Activated B cell treated with CpG ODN at 0.5 μM for 24 hours (primary cell): ENCODE results near the gene CDC42EP4. TPM values are rescaled to one million over a fixed set of nuclear protein-coding genes. Genes with fewer than 3 reads are reported as not detected.

ENCODE experiments used
- ATAC-seq: fragments of 200-7000 bp; cut with Tn5 transposase; one replicate; pipeline ENCODE4 v1.10.0; 2021; ENCODE audit warnings: low read depth, mild to moderate bottlenecking, moderate library complexity
- CTCF ChIA-PET: fragments of 350-600 bp; sonication (Branson Sonifier 250); formaldehyde crosslinking; loops from one replicate; lab custom pipeline; 2021; ENCODE audit warnings: antibody characterized with exemption; lab: Charles Lee
- POLR2A ChIA-PET: fragments of 350-600 bp; sonication (Branson Sonifier 250); formaldehyde crosslinking; loops from one replicate; lab custom pipeline; 2021; ENCODE audit warnings: antibody characterized with exemption; lab: Charles Lee
- DNase-seq: peaks from one replicate; pipeline ENCODE4 v3.0.0; 2022
- H3K27ac Mint-ChIP-seq: one replicate; pipeline ENCODE4 v1.8.0; 2020; ENCODE audit warnings: mixed read lengths
- H3K27me3 Mint-ChIP-seq: one replicate; pipeline ENCODE4 v1.8.0; 2021; ENCODE audit warnings: mixed read lengths
- H3K36me3 Mint-ChIP-seq: one replicate; pipeline ENCODE4 v1.8.0; 2021; ENCODE audit warnings: low read depth, mixed read lengths
- H3K4me1 Mint-ChIP-seq: one replicate; pipeline ENCODE4 v1.8.0; 2021; ENCODE audit warnings: mixed read lengths
- H3K4me3 Mint-ChIP-seq: one replicate; pipeline ENCODE4 v1.8.0; 2020; ENCODE audit warnings: mild to moderate bottlenecking, mixed read lengths
- H3K9me3 Mint-ChIP-seq: one replicate; pipeline ENCODE4 v1.8.0; 2020; ENCODE audit warnings: mixed read lengths
- intact Hi-C: fragments of 100-400 bp; cut with micrococcal nuclease; formaldehyde crosslinking; loops from one replicate; pipeline ENCODE4 v1.15.1; 2024
- total RNA-seq: library from RNA; stranded (reverse); gene quantifications from 2 replicates; pipeline ENCODE4 v1.2.3, GENCODE V29; 2022
- TF ChIP-seq, protein P1 (sequence below): fragments of 200-600 bp; IDR thresholded peaks from one replicate; pipeline ENCODE4 v1.8.0; 2022; ENCODE audit warnings: antibody characterized with exemption, mild to moderate bottlenecking

Gene CDC42EP4
- total RNA-seq, 1 donor from 2014 or later: 0.95 TPM

DNA sequence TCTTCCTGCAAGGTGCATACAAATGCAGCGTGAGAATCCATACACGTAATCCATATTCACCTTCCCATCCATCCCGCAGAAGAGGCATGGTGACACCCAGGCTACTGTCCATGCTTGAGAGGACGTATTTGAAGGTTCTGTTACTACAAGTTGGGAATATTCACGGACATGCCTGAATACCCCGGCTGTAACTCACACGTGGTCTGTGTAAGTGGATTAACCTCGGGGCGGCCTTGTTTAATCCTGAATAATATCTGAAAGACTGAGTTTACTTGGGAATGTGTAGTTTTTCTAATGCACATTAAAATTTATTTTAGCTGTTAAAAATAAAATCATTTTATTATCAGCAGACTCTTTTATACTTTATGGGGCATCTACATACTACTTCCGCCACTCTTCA is 63.3 kb downstream of the CDC42EP4 start:
- POLR2A ChIA-PET: no interaction called here
- H3K4me3 Mint-ChIP-seq: no peak overlapping the region
- peaks cover 33% of the 10 kb centered on the region for H3K36me3 Mint-ChIP-seq
- intact Hi-C loops: no loop called here
- H3K4me1 Mint-ChIP-seq: no peaks in the 10 kb centered on the region
- H3K27ac Mint-ChIP-seq: no peak overlapping the region
- DNase-seq (no peak), ATAC-seq (no peak)
- no peaks in the 10 kb centered on the region for H3K27me3 Mint-ChIP-seq
- TF ChIP-seq, protein P1, sequence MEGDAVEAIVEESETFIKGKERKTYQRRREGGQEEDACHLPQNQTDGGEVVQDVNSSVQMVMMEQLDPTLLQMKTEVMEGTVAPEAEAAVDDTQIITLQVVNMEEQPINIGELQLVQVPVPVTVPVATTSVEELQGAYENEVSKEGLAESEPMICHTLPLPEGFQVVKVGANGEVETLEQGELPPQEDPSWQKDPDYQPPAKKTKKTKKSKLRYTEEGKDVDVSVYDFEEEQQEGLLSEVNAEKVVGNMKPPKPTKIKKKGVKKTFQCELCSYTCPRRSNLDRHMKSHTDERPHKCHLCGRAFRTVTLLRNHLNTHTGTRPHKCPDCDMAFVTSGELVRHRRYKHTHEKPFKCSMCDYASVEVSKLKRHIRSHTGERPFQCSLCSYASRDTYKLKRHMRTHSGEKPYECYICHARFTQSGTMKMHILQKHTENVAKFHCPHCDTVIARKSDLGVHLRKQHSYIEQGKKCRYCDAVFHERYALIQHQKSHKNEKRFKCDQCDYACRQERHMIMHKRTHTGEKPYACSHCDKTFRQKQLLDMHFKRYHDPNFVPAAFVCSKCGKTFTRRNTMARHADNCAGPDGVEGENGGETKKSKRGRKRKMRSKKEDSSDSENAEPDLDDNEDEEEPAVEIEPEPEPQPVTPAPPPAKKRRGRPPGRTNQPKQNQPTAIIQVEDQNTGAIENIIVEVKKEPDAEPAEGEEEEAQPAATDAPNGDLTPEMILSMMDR: no peak
- CTCF ChIA-PET: no interaction called here
- no peaks in the 10 kb centered on the region for H3K9me3 Mint-ChIP-seq

DNA sequence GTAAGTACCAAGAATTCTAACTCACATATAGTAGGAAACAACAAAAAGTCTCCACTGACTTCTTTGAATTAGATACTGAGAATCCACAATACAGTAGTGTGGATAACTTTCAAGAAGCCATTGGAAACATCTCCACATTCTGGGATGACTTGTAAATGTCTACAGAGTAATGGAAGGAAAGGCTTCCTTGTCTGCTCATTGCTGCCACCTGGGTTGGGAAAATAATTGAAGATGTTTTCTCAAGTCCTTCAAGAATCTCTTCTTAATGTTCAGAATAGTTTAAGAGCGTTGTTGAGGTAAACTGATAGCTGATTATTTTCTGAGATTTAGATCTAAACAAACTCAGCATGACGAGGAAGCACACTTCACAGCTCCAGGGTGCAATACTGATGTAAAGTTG is 64.1 kb downstream of the CDC42EP4 start:
- ATAC-seq: no peak
- ChIA-PET POLR2A (no interaction called here), CTCF (interaction anchor here (0.6 to 0.8 kb wide), 2 partner anchors 9 to 122 kb away, joined by 3 read pairs; no protein-coding TSS in a partner anchor)
- no peak for DNase-seq
- Mint-ChIP-seq H3K36me3 (peaks cover 38% of the 10 kb centered on the region), H3K27me3 (no peaks in the 10 kb centered on the region), H3K4me3 (no peak overlapping the region), H3K4me1 (no peaks in the 10 kb centered on the region), H3K27ac (no peak overlapping the region), H3K9me3 (no peaks in the 10 kb centered on the region)
- TF ChIP-seq, protein P1: no peak
- intact Hi-C loops: no loop called here

DNA sequence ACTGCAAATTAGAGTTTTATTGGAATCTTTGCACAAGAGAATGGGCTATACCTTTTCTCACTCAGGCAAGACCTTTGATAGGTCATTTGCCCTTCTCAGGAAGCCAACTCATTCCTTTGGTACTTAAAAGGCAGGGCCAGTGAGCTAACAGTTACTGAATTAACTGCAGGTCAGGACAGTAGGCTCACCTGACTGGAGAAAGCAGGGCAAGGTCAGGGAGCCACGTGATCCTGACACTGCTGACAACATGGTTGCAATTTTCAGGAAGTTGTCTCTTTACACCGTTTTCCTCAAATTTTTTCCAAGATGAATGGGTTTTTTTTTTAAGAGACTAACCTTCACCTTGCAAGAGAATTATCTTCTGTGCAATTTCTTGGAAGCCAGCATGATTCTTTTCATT is 71.2 kb downstream of the CDC42EP4 start:
- H3K36me3 Mint-ChIP-seq: peaks cover 71% of the 10 kb centered on the region
- ATAC-seq (no peak), DNase-seq (no peak)
- peaks cover 19% of the 10 kb centered on the region for H3K4me1 Mint-ChIP-seq
- H3K9me3 Mint-ChIP-seq: no peaks in the 10 kb centered on the region
- TF ChIP-seq, protein P1: no peak
- no peaks in the 10 kb centered on the region for H3K27me3 Mint-ChIP-seq
- no peak overlapping the region for H3K4me3 Mint-ChIP-seq
- ChIA-PET CTCF (interaction anchor here (0.6 kb wide), 1 partner anchor 129 kb away, joined by 3 read pairs; no protein-coding TSS in a partner anchor), POLR2A (no interaction called here)
- no peak overlapping the region for H3K27ac Mint-ChIP-seq
- intact Hi-C loops: no loop called here

DNA sequence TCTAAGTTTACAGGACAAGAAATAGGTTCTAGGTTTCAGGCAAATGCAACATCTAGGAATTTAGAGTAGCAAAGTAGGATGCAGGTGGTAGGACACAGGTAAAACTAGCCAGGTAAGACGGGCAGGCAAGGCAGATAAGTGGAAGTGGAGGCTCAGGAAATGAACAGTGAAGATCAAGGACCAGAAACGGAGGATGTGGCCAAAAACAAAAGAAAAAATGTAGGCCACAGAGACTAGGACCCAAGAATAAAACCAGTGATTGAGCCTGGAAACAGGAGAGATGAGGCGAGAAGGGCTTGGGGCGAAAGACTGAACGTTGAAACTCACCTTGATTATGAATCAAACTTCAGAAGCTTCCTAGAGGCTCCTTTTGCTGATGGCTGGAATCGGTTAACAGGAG is 74.1 kb downstream of the CDC42EP4 start:
- TF ChIP-seq, protein P1: no peak
- DNase-seq: no peak
- Mint-ChIP-seq H3K9me3 (no peaks in the 10 kb centered on the region), H3K4me3 (no peak overlapping the region), H3K4me1 (peaks cover 31% of the 10 kb centered on the region), H3K36me3 (peaks cover 64% of the 10 kb centered on the region), H3K27me3 (no peaks in the 10 kb centered on the region), H3K27ac (no peak overlapping the region)
- no peak for ATAC-seq
- intact Hi-C loops: no loop called here
- ChIA-PET CTCF (no interaction called here), POLR2A (no interaction called here)

DNA sequence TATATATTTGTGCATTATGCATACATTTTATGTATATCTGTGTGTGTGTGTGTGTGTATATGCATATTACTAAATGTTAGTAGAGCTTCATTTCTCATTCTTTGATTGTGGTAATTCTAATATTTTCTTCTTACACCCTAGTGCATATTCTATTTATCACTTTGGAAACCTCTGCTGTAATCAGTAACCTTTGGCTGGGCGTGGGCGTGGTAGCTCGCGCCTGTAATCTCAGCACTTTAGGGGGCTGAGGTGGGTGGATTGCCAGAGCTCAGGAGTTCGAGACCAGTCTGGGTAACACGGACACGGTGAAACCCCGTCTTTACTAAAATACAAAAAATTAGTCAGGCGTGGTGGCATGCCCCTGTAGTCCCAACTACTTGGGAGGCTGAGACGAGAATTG is 77.1 kb downstream of the CDC42EP4 start:
- intact Hi-C loops: no loop called here
- TF ChIP-seq, protein P1: no peak
- POLR2A ChIA-PET: interaction anchor here (0.7 kb wide), 1 partner anchor 9 kb away, joined by 4 read pairs; no protein-coding TSS in a partner anchor
- DNase-seq (no peak), ATAC-seq (no peak)
- Mint-ChIP-seq H3K9me3 (no peaks in the 10 kb centered on the region), H3K27ac (no peak overlapping the region), H3K36me3 (peaks cover 48% of the 10 kb centered on the region), H3K27me3 (no peaks in the 10 kb centered on the region), H3K4me3 (no peak overlapping the region), H3K4me1 (peaks cover 46% of the 10 kb centered on the region)
- CTCF ChIA-PET: interaction anchor here (0.6 to 0.7 kb wide), 2 partner anchors 45 to 509 kb away, joined by 3 read pairs; no protein-coding TSS in a partner anchor

Other genes with a start within 250 kb of the CDC42EP4 start
- 27.2 and 34.8 TPM in 2 replicates for gene SLC39A11, start 219.3 kb downstream of the CDC42EP4 start, total RNA-seq
- 0.32 and 0.89 TPM in 2 replicates for gene SSTR2, start 147.0 kb downstream of the CDC42EP4 start, total RNA-seq
- 35.7 and 42.2 TPM in 2 replicates for gene COG1, start 118.9 kb downstream of the CDC42EP4 start, total RNA-seq
- not detected in 2 replicates for gene CPSF4L, start 50.1 kb downstream of the CDC42EP4 start, total RNA-seq